Natural killer cell (primary cell): ENCODE measurements around the gene DUOXA1. TPM values are rescaled to one million over a fixed set of nuclear protein-coding genes. Genes with fewer than 3 reads are reported as not detected.

Experiments used
- ATAC-seq, 3 donors: fragments of 150-1000 bp in 2 of 3; fragments of 200-7000 bp in 1 of 3; cut with Tn5 transposase; 1 replicate in 1 of 3; 2 replicates in 2 of 3; pipeline ENCODE4 v1.10.0; 2021; ENCODE audit warnings: mild to moderate bottlenecking in 2 of 3, moderate library complexity in 2 of 3
- DNase-seq, 2 donors: peaks; one replicate each; pipeline versions ENCODE4 v3.0.0 to v3.0.0-alpha.2; 2013 to 2021; ENCODE audit warnings: mixed read lengths in 1 of 2
- H3K27ac ChIP-seq: one replicate; pipeline ENCODE4 v1.5.1; 2013; ENCODE audit warnings: mild to moderate bottlenecking, low read length
- H3K27me3 ChIP-seq: one replicate; pipeline ENCODE4 v1.6.1; 2013; ENCODE audit warnings: low read length; ENCODE audit not compliant: control insufficient read depth, insufficient read depth
- H3K36me3 ChIP-seq: one replicate; pipeline ENCODE4 v1.6.1; 2013; ENCODE audit warnings: low read length; ENCODE audit not compliant: control insufficient read depth, insufficient read depth
- H3K4me1 ChIP-seq: one replicate; pipeline ENCODE4 v1.6.1; 2013; ENCODE audit warnings: low read length; ENCODE audit not compliant: control insufficient read depth, insufficient read depth
- H3K4me3 ChIP-seq: one replicate; pipeline ENCODE4 v1.5.1; 2013; ENCODE audit warnings: low read length
- H3K9me3 ChIP-seq: one replicate; pipeline ENCODE4 v1.6.1; 2013; ENCODE audit warnings: low read length; ENCODE audit not compliant: control insufficient read depth, insufficient read depth
- H3K27ac Mint-ChIP-seq, 2 donors: one replicate each; pipeline ENCODE4 v1.8.0; 2022; ENCODE audit warnings: mild to moderate bottlenecking in 2 of 2, mixed read lengths in 2 of 2, moderate library complexity in 1 of 2
- H3K27me3 Mint-ChIP-seq, 2 donors: one replicate each; pipeline ENCODE4 v1.8.0; 2022; ENCODE audit warnings: low read depth in 2 of 2, mixed read lengths in 2 of 2
- H3K36me3 Mint-ChIP-seq: one replicate; pipeline ENCODE4 v1.8.0; 2022; ENCODE audit warnings: mixed read lengths
- H3K4me1 Mint-ChIP-seq, 2 donors: one replicate each; pipeline ENCODE4 v1.8.0; 2022; ENCODE audit warnings: mixed read lengths in 2 of 2
- H3K4me3 Mint-ChIP-seq: one replicate; pipeline ENCODE4 v1.8.0; 2022; ENCODE audit warnings: mild to moderate bottlenecking, moderate library complexity, mixed read lengths
- H3K9me3 Mint-ChIP-seq, 2 donors: one replicate each; pipeline ENCODE4 v1.8.0; 2022; ENCODE audit warnings: mixed read lengths in 2 of 2
- WGBS: methylation state at CpG from one replicate; pipeline ENCODE4 v1.1.7; 2013; ENCODE audit warnings: missing lambda C conversion rate; ENCODE audit not compliant: insufficient coverage; 5-methylcytosine and 5-hydroxymethylcytosine counted together
- intact Hi-C: fragments of 100-400 bp; cut with micrococcal nuclease; formaldehyde crosslinking; loops from one replicate; pipeline ENCODE4 v1.14.2; 2022
- total RNA-seq, 4 donors: library from RNA; stranded (reverse); fragments of 120-200 nt in 1 of 4; gene quantifications; one replicate each; pipeline versions ENCODE4 v1.2.3 to v1.2.4, GENCODE V29; 2013 to 2022
- TF ChIP-seq, protein P1 (sequence below): fragments of 200-600 bp; IDR thresholded peaks from one replicate; pipeline ENCODE4 v1.8.0; 2022; ENCODE audit warnings: antibody characterized with exemption

The DUOXA1 gene
- total RNA-seq, 3 donors from 2014 or later (not counting 1 experiment from before 2014, with no cell fraction given) = 0.39 to 0.40 TPM; not detected in 1

DNA sequence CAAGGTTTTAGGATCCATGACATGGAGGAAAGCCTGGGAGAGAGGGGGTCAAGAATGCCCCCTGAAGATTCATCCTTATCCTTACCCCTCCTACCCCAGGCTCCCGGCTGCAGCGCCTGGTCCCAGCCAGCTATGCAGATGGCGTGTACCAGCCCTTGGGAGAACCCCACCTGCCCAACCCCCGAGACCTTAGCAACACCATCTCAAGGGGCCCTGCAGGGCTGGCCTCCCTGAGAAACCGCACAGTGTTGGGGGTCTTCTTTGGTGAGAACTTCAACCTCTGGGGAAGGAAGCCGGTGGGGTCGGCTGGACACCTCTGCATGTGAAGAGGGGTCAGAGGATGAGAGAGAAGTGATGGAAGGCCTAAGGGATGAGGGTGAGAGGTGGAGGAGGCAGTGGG is 4.4 kb upstream of the DUOXA1 start:
- peaks cover 47 to 55% of the 10 kb centered on the region in 2 donors for H3K27me3 Mint-ChIP-seq
- Histone ChIP-seq H3K4me3 (no peak overlapping the region), H3K27me3 (peaks cover 33% of the 10 kb centered on the region), H3K4me1 (peaks cover 18% of the 10 kb centered on the region), H3K9me3 (no peaks in the 10 kb centered on the region), H3K27ac (no peak overlapping the region), H3K36me3 (no peaks in the 10 kb centered on the region)
- no peaks in the 10 kb centered on the region for H3K36me3 Mint-ChIP-seq
- ATAC-seq = no peak
- 92% methylated on average over 7 of the region's 7 CpGs for WGBS
- H3K4me3 Mint-ChIP-seq = peak overlapping the region; percentile 13
- TF ChIP-seq, protein P1, sequence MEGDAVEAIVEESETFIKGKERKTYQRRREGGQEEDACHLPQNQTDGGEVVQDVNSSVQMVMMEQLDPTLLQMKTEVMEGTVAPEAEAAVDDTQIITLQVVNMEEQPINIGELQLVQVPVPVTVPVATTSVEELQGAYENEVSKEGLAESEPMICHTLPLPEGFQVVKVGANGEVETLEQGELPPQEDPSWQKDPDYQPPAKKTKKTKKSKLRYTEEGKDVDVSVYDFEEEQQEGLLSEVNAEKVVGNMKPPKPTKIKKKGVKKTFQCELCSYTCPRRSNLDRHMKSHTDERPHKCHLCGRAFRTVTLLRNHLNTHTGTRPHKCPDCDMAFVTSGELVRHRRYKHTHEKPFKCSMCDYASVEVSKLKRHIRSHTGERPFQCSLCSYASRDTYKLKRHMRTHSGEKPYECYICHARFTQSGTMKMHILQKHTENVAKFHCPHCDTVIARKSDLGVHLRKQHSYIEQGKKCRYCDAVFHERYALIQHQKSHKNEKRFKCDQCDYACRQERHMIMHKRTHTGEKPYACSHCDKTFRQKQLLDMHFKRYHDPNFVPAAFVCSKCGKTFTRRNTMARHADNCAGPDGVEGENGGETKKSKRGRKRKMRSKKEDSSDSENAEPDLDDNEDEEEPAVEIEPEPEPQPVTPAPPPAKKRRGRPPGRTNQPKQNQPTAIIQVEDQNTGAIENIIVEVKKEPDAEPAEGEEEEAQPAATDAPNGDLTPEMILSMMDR = no peak
- intact Hi-C loops = no loop called here
- peaks cover 0 to 18% of the 10 kb centered on the region in 2 donors for H3K4me1 Mint-ChIP-seq
- DNase-seq = no peak
- peak overlapping the region in 1 of 2 donors; percentile 39 for H3K27ac Mint-ChIP-seq
- no peaks in the 10 kb centered on the region for H3K9me3 Mint-ChIP-seq

DNA sequence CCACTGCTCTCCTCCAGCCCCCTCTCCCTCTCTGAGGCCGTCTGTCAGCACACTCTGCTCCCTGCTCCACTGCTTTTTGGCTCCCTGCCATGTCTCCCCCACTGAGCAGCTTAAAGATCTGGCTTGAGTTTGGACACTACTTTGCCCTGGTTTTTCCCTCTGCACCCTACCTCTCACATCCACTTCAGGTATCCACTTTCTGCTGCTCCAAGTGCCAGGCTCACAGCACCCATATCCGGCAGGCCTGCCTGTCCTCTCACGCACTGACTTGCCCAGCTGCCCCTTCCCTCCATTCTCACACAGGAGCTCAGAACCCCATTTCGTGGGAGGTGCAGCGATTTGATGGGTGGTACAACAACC is 3.9 kb upstream of the DUOXA1 start:
- Mint-ChIP-seq H3K9me3 (no peaks in the 10 kb centered on the region), H3K4me3 (no peak overlapping the region), H3K4me1 (peaks cover 0 to 18% of the 10 kb centered on the region in 2 donors), H3K27me3 (peaks cover 52 to 57% of the 10 kb centered on the region in 2 donors), H3K36me3 (no peaks in the 10 kb centered on the region), H3K27ac (no peak overlapping the region)
- Histone ChIP-seq H3K9me3 (no peaks in the 10 kb centered on the region), H3K4me1 (peaks cover 21% of the 10 kb centered on the region), H3K36me3 (no peaks in the 10 kb centered on the region), H3K27ac (no peak overlapping the region), H3K27me3 (peaks cover 38% of the 10 kb centered on the region), H3K4me3 (no peak overlapping the region)
- TF ChIP-seq, protein P1 = no peak
- ATAC-seq (no peak), DNase-seq (no peak)
- WGBS = 79% methylated on average over 5 of the region's 5 CpGs
- intact Hi-C loops = no loop called here

DNA sequence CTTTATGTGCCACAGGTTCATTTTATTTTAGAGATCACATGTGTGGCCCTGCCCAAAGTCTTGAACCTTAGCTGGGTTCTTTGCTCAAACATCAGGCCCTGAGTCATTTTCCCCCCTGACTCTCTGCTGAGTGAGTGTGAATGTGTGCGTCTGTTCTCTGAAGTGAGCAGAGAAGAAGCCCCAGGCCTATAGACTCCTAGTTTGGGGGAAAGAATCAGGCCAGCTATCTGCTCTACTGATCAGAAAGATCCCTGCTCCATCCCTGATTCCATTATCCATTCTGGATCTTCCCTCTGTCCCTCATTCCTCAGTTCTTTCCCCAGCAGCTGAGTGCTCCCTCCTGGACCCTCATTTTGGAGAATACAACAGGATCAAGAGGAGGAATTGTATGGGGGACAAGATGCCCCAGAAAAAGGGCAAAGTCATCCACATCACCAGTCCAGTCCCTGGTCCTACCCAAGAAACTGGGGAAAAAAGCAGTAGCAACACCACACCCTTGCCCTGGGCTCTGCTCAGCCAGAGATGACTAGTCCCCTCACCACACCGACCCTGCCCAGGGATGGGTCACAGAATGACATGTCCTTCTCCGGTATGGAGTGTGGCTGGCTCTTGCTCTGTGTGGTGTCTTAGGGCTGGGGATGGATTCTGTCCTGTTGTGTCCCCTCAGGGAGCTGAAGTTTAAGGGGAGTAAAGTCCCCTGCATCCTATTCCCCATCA is 3.3 kb upstream of the DUOXA1 start:
- no peak overlapping the region for H3K27ac ChIP-seq

More for the DNA sequence above, 3.3 kb upstream of the DUOXA1 start:
- no peaks in the 10 kb centered on the region for H3K9me3 ChIP-seq
- no peak overlapping the region for H3K27ac Mint-ChIP-seq
- ATAC-seq (no peak), DNase-seq (no peak)
- peaks cover 39% of the 10 kb centered on the region for H3K27me3 ChIP-seq
- intact Hi-C loops = no loop called here
- peaks cover 0 to 18% of the 10 kb centered on the region in 2 donors for H3K4me1 Mint-ChIP-seq
- peaks cover 21% of the 10 kb centered on the region for H3K4me1 ChIP-seq
- H3K27me3 Mint-ChIP-seq = peaks cover 57 to 63% of the 10 kb centered on the region in 2 donors
- TF ChIP-seq, protein P1 = no peak
- no peaks in the 10 kb centered on the region for H3K9me3 Mint-ChIP-seq
- no peak overlapping the region for H3K4me3 ChIP-seq
- 67% methylated on average over 3 of the region's 3 CpGs for WGBS
- H3K36me3 ChIP-seq = no peaks in the 10 kb centered on the region
- no peak overlapping the region for H3K4me3 Mint-ChIP-seq
- no peaks in the 10 kb centered on the region for H3K36me3 Mint-ChIP-seq
